H1 (cell line): ENCODE measurements around the gene FAM131A. TPM values are rescaled to one million over a fixed set of nuclear protein-coding genes. Genes with fewer than 3 reads are reported as not detected.
A peak's percentile ranks its signal among the peaks of the same experiment; 100 is the strongest.

Source experiments
- CTCF ChIA-PET: fragments of 300-600 bp; sonication (Branson Sonifier 250); formaldehyde crosslinking; loops from one replicate; lab custom pipeline; 2021; ENCODE audit not compliant: partially characterized antibody; lab: Charles Lee
- POLR2A ChIA-PET: fragments of 300-600 bp; sonication (Branson Sonifier 250); formaldehyde crosslinking; loops from one replicate; lab custom pipeline; 2021; ENCODE audit warnings: inconsistent platforms; ENCODE audit not compliant: partially characterized antibody; lab: Charles Lee
- DNase-seq, 2 experiments: peaks; one replicate each; pipeline versions ENCODE4 v3.0.0 to v3.0.0-alpha.2; 2010 to 2022; ENCODE audit warnings: low spot score in 2 of 2, low read depth in 1 of 2, mixed read lengths in 1 of 2
- FAIRE-seq: peaks from 2 replicates; lab custom pipeline; 2011; peaks lifted over from hg19 to GRCh38; lab: Jason Lieb, UNC
- H2AFZ ChIP-seq: 2 replicates; pipeline ENCODE4 v1.8.1; 2012; ENCODE audit warnings: low read length, inconsistent platforms
- H2AK5ac ChIP-seq: 2 replicates; pipeline ENCODE4 v1.6.1; 2013; ENCODE audit warnings: low read depth, low read length
- H2BK120ac ChIP-seq: replicated peaks from 2 replicates; pipeline ENCODE3; 2013; ENCODE audit warnings: low read depth, low read length, inconsistent platforms
- H2BK12ac ChIP-seq: 2 replicates; pipeline ENCODE4 v1.6.1; 2013; ENCODE audit warnings: low read depth, low read length
- H2BK15ac ChIP-seq: 2 replicates; pipeline ENCODE4 v1.6.1; 2013; ENCODE audit warnings: low read length
- H2BK20ac ChIP-seq: 2 replicates; pipeline ENCODE4 v1.6.1; 2013; ENCODE audit warnings: low read length
- H2BK5ac ChIP-seq: 2 replicates; pipeline ENCODE4 v1.6.1; 2013; ENCODE audit warnings: low read depth, low read length
- H3K14ac ChIP-seq: 2 replicates; pipeline ENCODE4 v1.6.1; 2013; ENCODE audit warnings: inconsistent platforms; ENCODE audit not compliant: insufficient read length
- H3K18ac ChIP-seq: 2 replicates; pipeline ENCODE4 v1.6.1; 2013; ENCODE audit warnings: low read length; ENCODE audit errors: extremely low read depth
- H3K23ac ChIP-seq: 2 replicates; pipeline ENCODE4 v1.6.1; 2013; ENCODE audit warnings: inconsistent platforms; ENCODE audit not compliant: insufficient read length
- H3K23me2 ChIP-seq: 2 replicates; pipeline ENCODE4 v1.6.1; 2013; ENCODE audit warnings: low read depth, low read length
- H3K27ac ChIP-seq: 2 replicates; pipeline ENCODE4 v1.6.1; 2011; ENCODE audit warnings: low read depth, low read length, inconsistent platforms
- H3K27me3 ChIP-seq, 4 experiments: replicated peaks in 1 of 4; 1 replicate in 1 of 4; 2 replicates in 3 of 4; pipeline versions ENCODE4 v1.6.1 to v1.8.1; 2011 to 2013; ENCODE audit warnings: low read length in 3 of 4, mild to moderate bottlenecking in 3 of 4, inconsistent platforms in 2 of 4, mixed read lengths in 2 of 4, moderate library complexity in 1 of 4; ENCODE audit not compliant: control insufficient read depth in 3 of 4, insufficient read depth in 3 of 4; ENCODE audit errors: extremely low read depth in 1 of 4
- H3K36me3 ChIP-seq, 4 experiments: 2 replicates each; pipeline versions ENCODE4 v1.6.1 to v1.8.1; 2011 to 2013; ENCODE audit warnings: mild to moderate bottlenecking in 4 of 4, low read length in 3 of 4, moderate library complexity in 2 of 4, control low read depth in 1 of 4, inconsistent platforms in 1 of 4; ENCODE audit not compliant: insufficient read depth in 4 of 4, control insufficient read depth in 2 of 4
- H3K4ac ChIP-seq: replicated peaks from 2 replicates; pipeline ENCODE3; 2013; ENCODE audit warnings: low read length, low read depth, mixed read lengths, inconsistent platforms; ENCODE audit not compliant: insufficient read length
- H3K4me1 ChIP-seq, 4 experiments: replicated peaks in 1 of 4; 1 replicate in 1 of 4; 2 replicates in 3 of 4; pipeline versions ENCODE4 v1.6.1 to v1.8.1; 2011 to 2013; ENCODE audit warnings: low read length in 3 of 4, inconsistent platforms in 2 of 4, mixed read lengths in 1 of 4; ENCODE audit not compliant: insufficient read depth in 4 of 4, control insufficient read depth in 3 of 4
- H3K4me2 ChIP-seq, 2 experiments: 2 replicates each; pipeline versions ENCODE4 v1.6.1 to v1.8.1; 2011 to 2013; ENCODE audit warnings: low read depth in 2 of 2, low read length in 2 of 2, control low read depth in 1 of 2, inconsistent platforms in 1 of 2, mild to moderate bottlenecking in 1 of 2; ENCODE audit not compliant: insufficient read depth in 1 of 2
- H3K4me3 ChIP-seq, 4 experiments: fragments of 200-600, 300-600 bp in 1 of 4; sonication (generic), shearing (Covaris generic), sonication (Bioruptor Twin) in 1 of 4; 2 replicates each; pipeline versions ENCODE4 v1.5.1 to v1.8.1; 2011 to 2016; ENCODE audit warnings: low read length in 4 of 4, low read depth in 3 of 4, control low read depth in 2 of 4, inconsistent platforms in 2 of 4, mild to moderate bottlenecking in 2 of 4, mixed read lengths in 1 of 4, moderate library complexity in 1 of 4; ENCODE audit not compliant: insufficient read depth in 2 of 4; ENCODE audit errors: extremely low read depth in 1 of 4
- H3K56ac ChIP-seq: replicated peaks from 2 replicates; pipeline ENCODE3; 2013; ENCODE audit warnings: low read depth, mild to moderate bottlenecking, mixed read lengths, low read length, inconsistent platforms; ENCODE audit not compliant: insufficient read length
- H3K79me1 ChIP-seq: 2 replicates; pipeline ENCODE4 v1.6.1; 2013; ENCODE audit warnings: low read depth, low read length, control low read depth
- H3K79me2 ChIP-seq, 2 experiments: 2 replicates each; pipeline versions ENCODE4 v1.6.1 to v1.8.1; 2012 to 2013; ENCODE audit warnings: low read length in 2 of 2, mild to moderate bottlenecking in 2 of 2, inconsistent platforms in 1 of 2; ENCODE audit not compliant: insufficient read depth in 2 of 2, control insufficient read depth in 1 of 2
- H3K9ac ChIP-seq, 4 experiments: replicated peaks in 1 of 4; 1 replicate in 1 of 4; 2 replicates in 3 of 4; pipeline versions ENCODE4 v1.6.1 to v1.8.1; 2011 to 2013; ENCODE audit warnings: low read depth in 3 of 4, low read length in 3 of 4, control low read depth in 2 of 4, mild to moderate bottlenecking in 2 of 4, moderate library complexity in 2 of 4, inconsistent platforms in 1 of 4; ENCODE audit errors: extremely low read depth in 1 of 4
- H3K9me3 ChIP-seq, 2 experiments: 2 replicates each; pipeline versions ENCODE4 v1.6.1 to v1.8.1; 2012 to 2013; ENCODE audit warnings: mild to moderate bottlenecking in 2 of 2, moderate library complexity in 2 of 2, control low read depth in 1 of 2, inconsistent platforms in 1 of 2, low read depth in 1 of 2, low read length in 1 of 2, mixed read lengths in 1 of 2; ENCODE audit not compliant: insufficient read depth in 2 of 2
- H4K20me1 ChIP-seq, 2 experiments: replicated peaks in 1 of 2; 2 replicates each; pipeline versions ENCODE3 to v1.8.1; 2011 to 2013; ENCODE audit warnings: inconsistent platforms in 2 of 2, low read length in 2 of 2, mild to moderate bottlenecking in 1 of 2; ENCODE audit not compliant: insufficient read depth in 2 of 2, control insufficient read depth in 1 of 2
- H4K5ac ChIP-seq: 2 replicates; pipeline ENCODE4 v1.6.1; 2013; ENCODE audit warnings: low read length, low read depth, mixed read lengths, inconsistent platforms; ENCODE audit not compliant: insufficient read length
- H4K8ac ChIP-seq: 2 replicates; pipeline ENCODE4 v1.8.0; 2013; ENCODE audit warnings: mild to moderate bottlenecking, moderate library complexity, low read length, inconsistent platforms; ENCODE audit not compliant: insufficient read depth; ENCODE audit errors: extremely low read depth
- H4K91ac ChIP-seq: replicated peaks from 2 replicates; pipeline ENCODE3; 2013; ENCODE audit warnings: low read length, mixed read lengths, inconsistent platforms; ENCODE audit not compliant: insufficient read length
- BACH1 ChIP-seq: IDR thresholded peaks from 2 replicates; pipeline ENCODE4 v1.6.1; 2012; ENCODE audit warnings: low read length, improper control_type of control experiment
- HDAC2 ChIP-seq, 2 experiments: fragments of 300-600 bp in 1 of 2; sonication (generic) in 1 of 2; IDR thresholded peaks; 2 replicates each; pipeline ENCODE4 v1.6.1; 2011 to 2012; ENCODE audit warnings: low read depth in 2 of 2, low read length in 2 of 2, mild to moderate bottlenecking in 2 of 2, moderate library complexity in 2 of 2, borderline replicate concordance in 1 of 2, inconsistent platforms in 1 of 2
- KDM4A ChIP-seq: IDR thresholded peaks from one replicate; pipeline ENCODE4 v1.7.1; 2012; ENCODE audit warnings: low read depth, mild to moderate bottlenecking, moderate library complexity, low read length, inconsistent platforms; ENCODE audit not compliant: severe bottlenecking
- RAD21 ChIP-seq, 2 experiments: IDR thresholded peaks in 1 of 2; conservative IDR thresholded peaks in 1 of 2; 2 replicates each; pipeline ENCODE4 v1.6.1; 2011; ENCODE audit warnings: low read depth in 2 of 2, low read length in 2 of 2, improper control_type of control experiment in 1 of 2, inconsistent platforms in 1 of 2, mild to moderate bottlenecking in 1 of 2, moderate library complexity in 1 of 2
- SUZ12 ChIP-seq: fragments of 200-600 bp; sonication (generic); IDR thresholded peaks from 2 replicates; pipeline ENCODE4 v1.6.1; 2012; ENCODE audit warnings: mild to moderate bottlenecking, inconsistent platforms, low read length, moderate library complexity, mixed read lengths
- WGBS, 2 experiments: shearing (Covaris generic) in 1 of 2; methylation state at CpG; one replicate each; pipeline versions ENCODE4 v1.1.6 to v1.1.7; 2013 to 2015; ENCODE audit warnings: low lambda C conversion rate in 2 of 2, mixed read lengths in 2 of 2, inconsistent platforms in 1 of 2, low coverage in 1 of 2, missing lambda C conversion rate in 1 of 2; ENCODE audit not compliant: insufficient replicate concordance in 2 of 2, insufficient coverage in 1 of 2, insufficient read length in 1 of 2; ENCODE audit errors: extremely low coverage in 1 of 2, missing lambda C conversion rate in 1 of 2; 5-methylcytosine and 5-hydroxymethylcytosine counted together
- polyA plus RNA-seq, 7 experiments: library from polyadenylated mRNA; depleted of rRNA in 3 of 7; stranded (reverse) in 5 of 7; unstranded in 2 of 7; fragments of >200 nt in 5 of 7; fragments of 200-250 nt in 2 of 7; gene quantifications; 1 replicate in 5 of 7; 2 replicates in 1 of 7; 4 replicates in 1 of 7; pipeline versions ENCODE4 v1.2.1 to v1.2.3, GENCODE V29; 2011 to 2013; ENCODE audit warnings: missing spikeins in 2 of 7, mixed read lengths in 2 of 7
- total RNA-seq: library from RNA; stranded (reverse); fragmentation: NEBNext Ultra II Directional; extraction: Animal tissue kit (Norgen Biotek cat#: 25700); gene quantifications from 2 replicates; pipeline ENCODE4 v1.2.1, GENCODE V29; 2021
- TF ChIP-seq, protein P1 (sequence below), 3 experiments: IDR thresholded peaks; 1 replicate in 2 of 3; 2 replicates in 1 of 3; pipeline versions ENCODE4 v1.5.1 to v1.6.1; 2011; ENCODE audit warnings: low read length in 3 of 3, mild to moderate bottlenecking in 3 of 3, inconsistent platforms in 2 of 3, low read depth in 1 of 3, moderate library complexity in 1 of 3; ENCODE audit not compliant: insufficient read depth in 1 of 3; ENCODE audit errors: control extremely low read depth in 1 of 3

Gene FAM131A
- total and polyA plus RNA-seq, 2 of the 8 experiments (the other 6 are each of a cell fraction or from before 2014, with no cell fraction given) = 16.0 to 21.9 TPM

DNA sequence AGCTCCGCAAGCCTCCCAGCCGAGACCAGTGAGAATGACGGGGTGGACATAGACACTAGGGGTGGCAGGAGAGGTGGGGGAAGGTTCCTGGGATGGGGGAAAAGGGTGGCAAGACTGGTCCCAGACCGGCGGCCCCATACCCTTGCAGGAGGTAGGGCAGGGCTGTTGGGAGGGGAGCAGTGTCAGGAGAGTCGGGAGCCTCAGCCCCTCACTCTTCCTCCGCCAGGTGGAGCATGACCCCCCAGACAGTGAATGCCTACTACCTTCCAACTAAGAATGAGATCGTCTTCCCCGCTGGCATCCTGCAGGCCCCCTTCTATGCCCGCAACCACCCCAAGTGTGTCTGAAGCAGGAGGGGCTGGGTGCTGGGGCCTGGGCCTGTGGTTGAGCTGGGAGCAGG, 47.1 kb upstream of the FAM131A start:
- H3K27ac ChIP-seq = no peak overlapping the region
- POLR2A ChIA-PET = interaction anchor here (0.7 kb wide), 1 partner anchor 105 kb away, joined by 3 read pairs; the partner anchor contains the start of gene ABCF3
- H2AFZ ChIP-seq = no peak overlapping the region
- no peak overlapping the region for H2AK5ac ChIP-seq
- CTCF ChIA-PET = interaction anchor here (0.6 to 8.3 kb wide), 14 partner anchors 7 to 385 kb away, joined by 3 to 52 read pairs (median 4); partner anchors contain the start of genes CAMK2N2 and VWA5B2
- no peak overlapping the region for H3K56ac ChIP-seq
- no peaks in the 10 kb centered on the region for H3K9me3 ChIP-seq
- H3K36me3 ChIP-seq = no peaks in the 10 kb centered on the region
- H3K4me3 ChIP-seq = no peak overlapping the region
- H3K79me1 ChIP-seq = no peaks in the 10 kb centered on the region
- no peaks in the 10 kb centered on the region for H3K23me2 ChIP-seq
- no peak overlapping the region for H2BK12ac ChIP-seq
- no peak overlapping the region for H4K91ac ChIP-seq
- no peak overlapping the region for H3K23ac ChIP-seq
- no peaks in the 10 kb centered on the region for H3K4me1 ChIP-seq
- no peak overlapping the region for H2BK20ac ChIP-seq
- no peak overlapping the region for H4K8ac ChIP-seq
- H2BK120ac ChIP-seq = no peak overlapping the region
- H2BK5ac ChIP-seq = no peak overlapping the region
- no peaks in the 10 kb centered on the region for H3K27me3 ChIP-seq
- no peak overlapping the region for H2BK15ac ChIP-seq
- H3K4me2 ChIP-seq = no peak overlapping the region
- WGBS, 2 experiments = 74% methylated on average over 8 of the region's 10 CpGs; no CpG with 5 or more reads in 1 of the 2 experiments
- H4K5ac ChIP-seq = no peak overlapping the region
- no peak for FAIRE-seq
- no peak overlapping the region for H3K9ac ChIP-seq
- H3K79me2 ChIP-seq = no peaks in the 10 kb centered on the region
- TF ChIP-seq BACH1 = no peak
- no peak for TF ChIP-seq SUZ12
- TF ChIP-seq HDAC2 (IDR thresholded peaks at IDR 0.05; ENCODE audit: borderline replicate concordance in 1 of 2, low read depth in 2 of 2, low read length in 2 of 2) = no peak
- no peak for TF ChIP-seq KDM4A
- TF ChIP-seq RAD21 (IDR thresholded peaks at IDR 0.05 in 1 of 2, conservative IDR thresholded peaks at IDR 0.05 in 1 of 2; ENCODE audit: low read depth in 2 of 2, low read length in 2 of 2) = no peak
- TF ChIP-seq, protein P1, sequence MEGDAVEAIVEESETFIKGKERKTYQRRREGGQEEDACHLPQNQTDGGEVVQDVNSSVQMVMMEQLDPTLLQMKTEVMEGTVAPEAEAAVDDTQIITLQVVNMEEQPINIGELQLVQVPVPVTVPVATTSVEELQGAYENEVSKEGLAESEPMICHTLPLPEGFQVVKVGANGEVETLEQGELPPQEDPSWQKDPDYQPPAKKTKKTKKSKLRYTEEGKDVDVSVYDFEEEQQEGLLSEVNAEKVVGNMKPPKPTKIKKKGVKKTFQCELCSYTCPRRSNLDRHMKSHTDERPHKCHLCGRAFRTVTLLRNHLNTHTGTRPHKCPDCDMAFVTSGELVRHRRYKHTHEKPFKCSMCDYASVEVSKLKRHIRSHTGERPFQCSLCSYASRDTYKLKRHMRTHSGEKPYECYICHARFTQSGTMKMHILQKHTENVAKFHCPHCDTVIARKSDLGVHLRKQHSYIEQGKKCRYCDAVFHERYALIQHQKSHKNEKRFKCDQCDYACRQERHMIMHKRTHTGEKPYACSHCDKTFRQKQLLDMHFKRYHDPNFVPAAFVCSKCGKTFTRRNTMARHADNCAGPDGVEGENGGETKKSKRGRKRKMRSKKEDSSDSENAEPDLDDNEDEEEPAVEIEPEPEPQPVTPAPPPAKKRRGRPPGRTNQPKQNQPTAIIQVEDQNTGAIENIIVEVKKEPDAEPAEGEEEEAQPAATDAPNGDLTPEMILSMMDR (IDR thresholded peaks at IDR 0.05; ENCODE audit: control extremely low read depth in 1 of 3, insufficient read depth in 1 of 3, low read depth in 1 of 3, low read length in 3 of 3) = peak; percentile 19 to 49 (median 41); a peak in 3 of 4 replicates
- peak in 1 of 2 experiments; percentile 58 for DNase-seq
- no peak overlapping the region for H3K4ac ChIP-seq
- no peak overlapping the region for H3K14ac ChIP-seq
- no peak overlapping the region for H3K18ac ChIP-seq
- H4K20me1 ChIP-seq = no peaks in the 10 kb centered on the region
